H9 (cell line): ENCODE results near the gene GGA3. TPM values are rescaled to one million over a fixed set of nuclear protein-coding genes. Genes with fewer than 3 reads are reported as not detected.

Experiments
- DNase-seq: peaks from one replicate; pipeline ENCODE4 v3.0.0-alpha.2; 2017
- H2AFZ ChIP-seq: one replicate; pipeline ENCODE4 v1.6.1; 2013; ENCODE audit warnings: mild to moderate bottlenecking, low read length, control low read depth, moderate library complexity
- H2AK5ac ChIP-seq: 2 replicates; pipeline ENCODE4 v1.6.1; 2013; ENCODE audit warnings: low read length, control low read depth, mixed read lengths; ENCODE audit not compliant: insufficient read length
- H2BK120ac ChIP-seq: one replicate; pipeline ENCODE4 v1.6.1; 2013; ENCODE audit warnings: low read depth, mild to moderate bottlenecking, low read length, control low read depth, inconsistent platforms; ENCODE audit not compliant: poor library complexity, severe bottlenecking
- H2BK12ac ChIP-seq: 2 replicates; pipeline ENCODE4 v1.6.1; 2013; ENCODE audit warnings: low read length, control low read depth, mixed read lengths, low read depth; ENCODE audit not compliant: insufficient read length
- H2BK15ac ChIP-seq: 2 replicates; pipeline ENCODE4 v1.6.1; 2013; ENCODE audit warnings: low read depth, low read length, control low read depth
- H2BK20ac ChIP-seq: one replicate; pipeline ENCODE4 v1.6.1; 2013; ENCODE audit warnings: low read depth, mild to moderate bottlenecking, low read length, control low read depth, inconsistent platforms; ENCODE audit not compliant: poor library complexity, severe bottlenecking
- H2BK5ac ChIP-seq: 2 replicates; pipeline ENCODE4 v1.6.1; 2013; ENCODE audit warnings: low read length, control low read depth, mixed read lengths; ENCODE audit not compliant: insufficient read length
- H3K14ac ChIP-seq: 2 replicates; pipeline ENCODE4 v1.6.1; 2013; ENCODE audit warnings: low read length, control low read depth; ENCODE audit not compliant: insufficient read depth
- H3K18ac ChIP-seq: 2 replicates; pipeline ENCODE4 v1.6.1; 2013; ENCODE audit warnings: low read depth, mild to moderate bottlenecking, mixed read lengths, low read length, control low read depth; ENCODE audit not compliant: insufficient read length
- H3K23ac ChIP-seq: 2 replicates; pipeline ENCODE4 v1.6.1; 2013; ENCODE audit warnings: low read length, control low read depth, mixed read lengths, low read depth; ENCODE audit not compliant: insufficient read length
- H3K23me2 ChIP-seq: 2 replicates; pipeline ENCODE4 v1.6.1; 2013; ENCODE audit warnings: low read depth, mild to moderate bottlenecking, mixed read lengths, low read length, control low read depth; ENCODE audit not compliant: insufficient read length, poor library complexity, severe bottlenecking
- H3K27ac ChIP-seq: 2 replicates; pipeline ENCODE4 v1.5.1; 2013; ENCODE audit warnings: low read length, control low read depth, mixed read lengths, low read depth; ENCODE audit not compliant: insufficient read length
- H3K27me3 ChIP-seq: 2 replicates; pipeline ENCODE4 v1.6.1; 2013; ENCODE audit warnings: low read length, control low read depth, inconsistent platforms; ENCODE audit not compliant: insufficient read depth
- H3K4ac ChIP-seq: 2 replicates; pipeline ENCODE4 v1.6.1; 2013; ENCODE audit warnings: low read depth, mild to moderate bottlenecking, control low read depth, inconsistent platforms, low read length, moderate library complexity
- H3K4me1 ChIP-seq: 2 replicates; pipeline ENCODE4 v1.6.1; 2013; ENCODE audit warnings: low read length, control low read depth, inconsistent platforms; ENCODE audit not compliant: insufficient read depth
- H3K4me2 ChIP-seq: 2 replicates; pipeline ENCODE4 v1.6.1; 2013; ENCODE audit warnings: low read length, control low read depth, mixed read lengths; ENCODE audit not compliant: insufficient read length, insufficient read depth
- H3K56ac ChIP-seq: 2 replicates; pipeline ENCODE4 v1.6.1; 2013; ENCODE audit warnings: low read depth, mild to moderate bottlenecking, mixed read lengths, low read length, control low read depth; ENCODE audit not compliant: insufficient read length
- H3K79me1 ChIP-seq: 2 replicates; pipeline ENCODE4 v1.6.1; 2013; ENCODE audit warnings: low read depth, mild to moderate bottlenecking, moderate library complexity, low read length, control low read depth, inconsistent platforms; ENCODE audit not compliant: insufficient read depth, poor library complexity, severe bottlenecking
- H3K79me2 ChIP-seq: 2 replicates; pipeline ENCODE4 v1.6.1; 2013; ENCODE audit warnings: low read length, control low read depth, inconsistent platforms; ENCODE audit not compliant: insufficient read depth
- H3K9ac ChIP-seq: 2 replicates; pipeline ENCODE4 v1.6.1; 2013; ENCODE audit warnings: low read length, control low read depth, mixed read lengths; ENCODE audit not compliant: insufficient read length; ENCODE audit errors: extremely low read depth
- H3K9me3 ChIP-seq: one replicate; pipeline ENCODE4 v1.6.1; 2013; ENCODE audit warnings: low read depth, low read length, inconsistent platforms; ENCODE audit not compliant: control insufficient read depth
- H3T11ph ChIP-seq: one replicate; pipeline ENCODE4 v1.6.1; 2013; ENCODE audit warnings: mild to moderate bottlenecking, low read length, control low read depth, inconsistent platforms
- H4K20me1 ChIP-seq: one replicate; pipeline ENCODE4 v1.6.1; 2013; ENCODE audit not compliant: control insufficient read depth, insufficient read length, insufficient read depth
- H4K5ac ChIP-seq: 2 replicates; pipeline ENCODE4 v1.6.1; 2013; ENCODE audit warnings: low read depth, mild to moderate bottlenecking, mixed read lengths, low read length, control low read depth; ENCODE audit not compliant: insufficient read length
- H4K8ac ChIP-seq: replicated peaks from 2 replicates; pipeline ENCODE4 v1.6.1; 2013; ENCODE audit warnings: low read length, control low read depth, mixed read lengths, low read depth; ENCODE audit not compliant: insufficient read length
- H4K91ac ChIP-seq: 2 replicates; pipeline ENCODE4 v1.6.1; 2013; ENCODE audit warnings: low read depth, mild to moderate bottlenecking, moderate library complexity, mixed read lengths, low read length, control low read depth; ENCODE audit not compliant: insufficient read length
- H3K27ac Mint-ChIP-seq, 3 experiments: 2 replicates in 2 of 3; 3 replicates in 1 of 3; pipeline ENCODE4 v1.8.0; 2020 to 2021; ENCODE audit warnings: mixed read lengths in 3 of 3, mild to moderate bottlenecking in 1 of 3, moderate library complexity in 1 of 3
- H3K27me3 Mint-ChIP-seq: 2 replicates; pipeline ENCODE4 v1.8.0; 2021; ENCODE audit warnings: low read depth, mild to moderate bottlenecking, moderate library complexity, mixed read lengths
- H3K36me3 Mint-ChIP-seq, 3 experiments: 2 replicates in 2 of 3; 3 replicates in 1 of 3; pipeline ENCODE4 v1.8.0; 2020 to 2021; ENCODE audit warnings: low read depth in 3 of 3, mixed read lengths in 3 of 3; ENCODE audit not compliant: insufficient read depth in 1 of 3
- H3K4me1 Mint-ChIP-seq, 2 experiments: 2 replicates each; pipeline ENCODE4 v1.8.0; 2020; ENCODE audit warnings: mixed read lengths in 2 of 2
- H3K4me3 Mint-ChIP-seq, 2 experiments: 2 replicates in 1 of 2; 3 replicates in 1 of 2; pipeline ENCODE4 v1.8.0; 2020 to 2021; ENCODE audit warnings: mild to moderate bottlenecking in 2 of 2, mixed read lengths in 2 of 2, moderate library complexity in 1 of 2
- H3K9me3 Mint-ChIP-seq, 2 experiments: 2 replicates in 1 of 2; 3 replicates in 1 of 2; pipeline ENCODE4 v1.8.0; 2020; ENCODE audit warnings: mild to moderate bottlenecking in 2 of 2, mixed read lengths in 2 of 2, moderate library complexity in 1 of 2
- CTCF ChIP-seq: fragments of 200-600 bp; sonication (generic); conservative IDR thresholded peaks from 3 replicates; pipeline ENCODE4 v1.8.0; 2021; ENCODE audit warnings: antibody characterized with exemption, mild to moderate bottlenecking
- WGBS: extraction: QIAGEN DNeasy Blood & Tissue Kit; methylation state at CpG from one replicate; pipeline ENCODE4 v1.1.7; 2013; ENCODE audit warnings: missing lambda C conversion rate, low lambda C conversion rate, mixed read lengths; ENCODE audit not compliant: insufficient read length; ENCODE audit errors: extremely low coverage; 5-methylcytosine and 5-hydroxymethylcytosine counted together
- total RNA-seq: library from RNA; stranded (reverse); gene quantifications from 2 replicates; pipeline ENCODE4 v1.2.1, GENCODE V29; 2021

The GGA3 gene
- total RNA-seq, 1 experiment from 2014 or later = 50.3 TPM

GRCh38 chr17:75209061-75209460 is 52.3 kb downstream of the GGA3 start:
- Histone ChIP-seq H2BK15ac (no peak overlapping the region), H4K5ac (no peak overlapping the region), H4K20me1 (no peaks in the 10 kb centered on the region), H3K27me3 (no peaks in the 10 kb centered on the region), H3K23me2 (peaks cover 6% of the 10 kb centered on the region), H3K23ac (no peak overlapping the region), H3K4ac (no peak overlapping the region), H3K79me1 (no peaks in the 10 kb centered on the region), H3K9ac (no peak overlapping the region), H2BK20ac (no peak overlapping the region), H3K79me2 (peaks cover 9% of the 10 kb centered on the region), H2AFZ (no peak overlapping the region), H3K4me2 (no peak overlapping the region), H3K27ac (no peak overlapping the region), H3K56ac (no peak overlapping the region), H2BK5ac (no peak overlapping the region), H2BK12ac (no peak overlapping the region), H2AK5ac (no peak overlapping the region), H2BK120ac (no peak overlapping the region), H4K91ac (no peak overlapping the region), H4K8ac (no peak overlapping the region), H3K14ac (no peak overlapping the region), H3T11ph (no peak overlapping the region), H3K9me3 (no peaks in the 10 kb centered on the region), H3K4me1 (no peaks in the 10 kb centered on the region), H3K18ac (no peak overlapping the region)
- Mint-ChIP-seq H3K36me3 (peaks cover 28 to 58% (median 54%) of the 10 kb centered on the region in 3 experiments; a peak in 6 of 7 replicates), H3K4me1 (peaks cover 5 to 10% of the 10 kb centered on the region in 2 experiments), H3K27ac (peak overlapping the region in 1 of 3 experiments; percentile 77; a peak in 1 of 7 replicates), H3K9me3 (no peaks in the 10 kb centered on the region), H3K4me3 (no peak overlapping the region), H3K27me3 (no peaks in the 10 kb centered on the region; the same call in 1 of the 2 replicates)
- no peak for TF ChIP-seq CTCF
- WGBS = no CpG with 5 or more reads among the region's 3 CpGs
- DNase-seq = no peak
